Right atrium auricular region (tissue), 2 donors: Measurements from ENCODE around the gene DYNLRB1. TPM values are rescaled to one million over a fixed set of nuclear protein-coding genes. Genes with fewer than 3 reads are reported as not detected.

Experiments
- DNase-seq: peaks from one replicate; pipeline ENCODE4 v3.0.0-alpha.2; 2019; ENCODE audit warnings: low spot score
- H3K27ac ChIP-seq, 2 donors: fragments of 200-600 bp; sonication (generic); 1 replicate in 1 of 2; 2 replicates in 1 of 2; pipeline ENCODE4 v1.5.1; 2016 to 2019
- H3K27me3 ChIP-seq, 2 donors: fragments of 200-600 bp; sonication (generic); one replicate each; pipeline versions ENCODE4 v1.5.1 to v1.6.0; 2017 to 2019
- H3K36me3 ChIP-seq: fragments of 200-600 bp; sonication (generic); one replicate; pipeline ENCODE4 v1.5.1; 2016
- H3K4me1 ChIP-seq, 2 donors: fragments of 200-600 bp; sonication (generic); one replicate each; pipeline versions ENCODE4 v1.5.1 to v1.6.0; 2017 to 2019
- H3K4me3 ChIP-seq, 2 donors: fragments of 200-600 bp; sonication (generic); 1 replicate in 1 of 2; 2 replicates in 1 of 2; pipeline ENCODE4 v1.5.1; 2017 to 2019; ENCODE audit warnings: mild to moderate bottlenecking in 1 of 2, moderate library complexity in 1 of 2
- H3K9me3 ChIP-seq, 2 donors: fragments of 200-600 bp; sonication (generic); one replicate each; pipeline ENCODE4 v1.5.1; 2019
- total RNA-seq, 2 donors: library from RNA; depleted of rRNA; stranded (reverse); fragments of >200 nt; gene quantifications; one replicate each; pipeline ENCODE4 v1.1.0, GENCODE V29; 2016
- TF ChIP-seq, protein P1 (sequence below), 2 donors: fragments of 200-600 bp; sonication (generic); IDR thresholded peaks; one replicate each; pipeline ENCODE4 v1.5.1; 2019; ENCODE audit warnings: antibody characterized with exemption in 2 of 2

Gene DYNLRB1
- total RNA-seq, 2 donors from 2014 or later: 189 to 252 TPM

DNA sequence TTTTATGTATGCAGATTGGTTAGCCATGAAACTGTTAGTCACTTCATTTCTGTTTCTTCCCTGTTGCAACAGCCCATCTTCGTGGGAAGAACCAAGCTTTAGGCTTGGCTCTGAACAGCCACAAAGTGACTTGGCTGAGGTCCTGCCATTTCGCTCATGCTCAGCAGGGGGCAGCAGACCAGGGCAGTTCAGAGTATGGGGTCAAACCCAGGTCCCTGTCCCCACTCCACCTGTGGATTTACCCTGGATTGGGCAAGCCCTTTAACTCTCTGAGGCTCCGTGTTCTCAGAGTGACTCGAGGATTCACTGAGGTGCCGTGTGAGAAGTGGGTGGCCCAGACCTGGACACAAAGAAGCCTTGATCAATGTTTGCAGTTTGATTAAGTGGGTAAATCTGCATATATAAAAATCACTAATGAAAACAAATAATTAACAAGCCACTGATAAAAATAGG lies 22.5 kb downstream of the DYNLRB1 start:
- Histone ChIP-seq H3K4me3 (no peak overlapping the region), H3K9me3 (no peaks in the 10 kb centered on the region), H3K4me1 (no peaks in the 10 kb centered on the region), H3K36me3 (peaks cover 66% of the 10 kb centered on the region), H3K27me3 (no peaks in the 10 kb centered on the region), H3K27ac (no peak overlapping the region)
- TF ChIP-seq, protein P1, sequence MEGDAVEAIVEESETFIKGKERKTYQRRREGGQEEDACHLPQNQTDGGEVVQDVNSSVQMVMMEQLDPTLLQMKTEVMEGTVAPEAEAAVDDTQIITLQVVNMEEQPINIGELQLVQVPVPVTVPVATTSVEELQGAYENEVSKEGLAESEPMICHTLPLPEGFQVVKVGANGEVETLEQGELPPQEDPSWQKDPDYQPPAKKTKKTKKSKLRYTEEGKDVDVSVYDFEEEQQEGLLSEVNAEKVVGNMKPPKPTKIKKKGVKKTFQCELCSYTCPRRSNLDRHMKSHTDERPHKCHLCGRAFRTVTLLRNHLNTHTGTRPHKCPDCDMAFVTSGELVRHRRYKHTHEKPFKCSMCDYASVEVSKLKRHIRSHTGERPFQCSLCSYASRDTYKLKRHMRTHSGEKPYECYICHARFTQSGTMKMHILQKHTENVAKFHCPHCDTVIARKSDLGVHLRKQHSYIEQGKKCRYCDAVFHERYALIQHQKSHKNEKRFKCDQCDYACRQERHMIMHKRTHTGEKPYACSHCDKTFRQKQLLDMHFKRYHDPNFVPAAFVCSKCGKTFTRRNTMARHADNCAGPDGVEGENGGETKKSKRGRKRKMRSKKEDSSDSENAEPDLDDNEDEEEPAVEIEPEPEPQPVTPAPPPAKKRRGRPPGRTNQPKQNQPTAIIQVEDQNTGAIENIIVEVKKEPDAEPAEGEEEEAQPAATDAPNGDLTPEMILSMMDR (IDR thresholded peaks at IDR 0.05): peak; percentile 48 to 75
- no peak for DNase-seq

DNA sequence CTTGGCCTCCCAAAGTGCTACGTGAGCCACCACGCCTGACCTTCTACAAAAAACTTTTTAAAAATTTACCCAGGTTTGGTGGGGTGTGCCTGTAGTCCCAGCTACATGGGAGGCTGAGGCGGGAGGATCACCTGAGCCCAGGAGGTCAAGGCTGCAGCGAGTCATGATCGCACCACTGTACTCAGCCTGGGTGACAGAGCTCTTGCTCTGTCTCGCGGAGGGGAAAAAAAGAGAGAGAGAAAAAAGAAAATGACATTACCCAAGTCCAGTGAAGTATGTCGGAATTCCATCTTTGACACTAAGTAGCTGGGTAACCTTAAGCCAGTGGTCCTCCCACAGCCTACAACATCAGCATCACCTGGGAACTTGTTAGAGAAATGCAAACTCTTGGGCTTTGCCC lies 23.5 kb downstream of the DYNLRB1 start:
- no peak for DNase-seq

DNA sequence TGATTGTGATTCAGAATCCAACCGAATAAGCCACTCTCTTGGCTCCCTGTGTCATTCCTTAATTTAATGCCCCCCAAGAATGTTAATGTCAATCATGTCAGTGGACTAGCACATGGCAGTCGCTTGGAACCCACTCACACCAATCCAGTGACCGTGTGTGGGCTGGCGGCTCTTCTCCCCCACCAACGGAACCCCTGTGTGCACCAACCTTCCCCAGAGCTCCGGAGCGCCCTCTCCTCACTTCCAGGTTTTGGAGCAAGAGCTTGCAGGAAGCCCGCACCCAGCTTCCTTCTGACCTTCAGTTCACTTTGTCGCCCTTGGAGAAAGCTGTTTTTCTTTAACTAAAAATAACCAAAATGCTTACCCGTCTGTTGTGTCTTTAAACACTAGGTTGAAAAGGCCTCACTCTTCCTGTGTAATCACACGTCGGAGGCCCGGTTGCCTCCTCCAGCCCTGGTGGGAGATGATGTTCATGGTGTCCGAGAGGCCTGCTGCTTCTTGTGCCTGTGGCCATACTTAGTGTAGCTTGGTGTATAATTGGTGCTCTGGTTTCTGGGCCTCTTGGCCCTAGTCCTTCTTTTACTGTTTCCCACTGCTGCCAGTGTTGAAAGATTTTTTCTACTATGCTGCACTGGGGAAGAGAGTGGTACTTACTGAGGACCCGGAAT lies 24.5 kb downstream of the DYNLRB1 start:
- no peaks in the 10 kb centered on the region for H3K4me1 ChIP-seq
- DNase-seq: no peak
- TF ChIP-seq, protein P1 (IDR thresholded peaks at IDR 0.05): no peak
- no peaks in the 10 kb centered on the region for H3K9me3 ChIP-seq
- H3K4me3 ChIP-seq: no peak overlapping the region
- no peak overlapping the region for H3K27ac ChIP-seq
- no peaks in the 10 kb centered on the region for H3K27me3 ChIP-seq
- peaks cover 46% of the 10 kb centered on the region for H3K36me3 ChIP-seq

More for the DNA sequence above, 23.5 kb downstream of the DYNLRB1 start:
- no peaks in the 10 kb centered on the region for H3K4me1 ChIP-seq
- H3K27ac ChIP-seq: no peak overlapping the region
- H3K4me3 ChIP-seq: no peak overlapping the region
- H3K36me3 ChIP-seq: peaks cover 56% of the 10 kb centered on the region
- TF ChIP-seq, protein P1 (IDR thresholded peaks at IDR 0.05): no peak
- no peaks in the 10 kb centered on the region for H3K9me3 ChIP-seq
- no peaks in the 10 kb centered on the region for H3K27me3 ChIP-seq

DNA sequence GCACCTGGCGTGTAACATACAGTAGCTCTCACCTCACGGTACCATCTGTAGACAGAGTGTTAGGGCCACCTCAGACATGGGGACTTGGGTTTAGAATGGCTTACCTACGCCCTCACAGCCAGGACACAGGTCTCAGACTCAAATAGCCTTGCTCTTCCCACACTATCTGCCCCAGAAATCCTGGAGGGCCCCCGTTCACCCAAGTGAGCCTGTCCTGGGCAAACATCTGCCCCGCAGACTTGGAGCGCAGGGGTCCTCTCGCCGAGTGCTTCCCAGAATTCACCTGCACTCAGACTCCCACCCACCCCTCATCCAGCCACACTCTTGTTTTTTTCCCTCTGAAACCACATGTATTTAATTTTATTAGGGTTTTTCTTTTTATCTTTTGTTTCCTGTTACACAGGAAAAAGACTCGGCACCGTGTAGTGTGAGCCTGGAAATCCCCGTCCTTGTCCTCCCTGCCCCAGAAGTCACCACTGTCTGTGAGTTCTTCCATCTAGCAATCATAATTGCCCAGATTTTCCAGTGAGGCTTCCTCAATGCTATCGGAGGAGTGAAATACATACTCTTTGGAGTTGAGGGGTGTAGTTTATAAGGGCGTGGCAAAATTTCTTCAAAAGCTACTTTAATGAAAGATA lies 25.2 kb downstream of the DYNLRB1 start:
- TF ChIP-seq, protein P1 (IDR thresholded peaks at IDR 0.05): no peak
- H3K36me3 ChIP-seq: peaks cover 40% of the 10 kb centered on the region

DNA sequence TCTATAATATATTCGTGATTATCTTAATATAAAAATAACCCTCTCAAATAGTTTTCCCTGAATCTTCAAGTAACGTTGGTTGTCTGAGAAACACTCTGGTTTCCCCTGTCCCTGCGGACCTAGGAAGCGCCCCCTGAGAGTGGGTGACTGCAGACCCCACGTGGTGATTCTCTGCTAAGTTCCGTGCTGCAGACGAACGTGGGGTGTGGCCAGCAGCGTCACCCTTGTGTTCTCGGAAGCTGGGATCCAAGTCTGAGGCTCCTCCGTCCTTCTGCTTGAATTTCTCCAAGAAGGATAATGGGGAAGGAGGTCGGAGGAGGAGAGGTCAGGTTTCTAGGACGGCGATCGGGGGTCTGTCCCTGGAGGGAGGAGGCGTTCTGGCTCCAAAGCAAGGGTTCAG lies 25.7 kb downstream of the DYNLRB1 start:
- Histone ChIP-seq H3K4me3 (no peak overlapping the region), H3K36me3 (peaks cover 36% of the 10 kb centered on the region), H3K27me3 (no peaks in the 10 kb centered on the region), H3K4me1 (no peaks in the 10 kb centered on the region), H3K9me3 (no peaks in the 10 kb centered on the region), H3K27ac (no peak overlapping the region)
- DNase-seq: no peak
- TF ChIP-seq, protein P1 (IDR thresholded peaks at IDR 0.05): no peak

More for the DNA sequence above, 25.2 kb downstream of the DYNLRB1 start:
- Histone ChIP-seq H3K27ac (no peak overlapping the region), H3K4me3 (no peak overlapping the region), H3K27me3 (no peaks in the 10 kb centered on the region), H3K4me1 (no peaks in the 10 kb centered on the region), H3K9me3 (no peaks in the 10 kb centered on the region)
- DNase-seq: no peak
